Hematopoietic multipotent progenitor cell treated with erythropoietin and hydrocortisone succinate and interleukin-3 and kit ligand, for 8 days (in vitro differentiated cells): Measurements from ENCODE around the gene IL31RA.

Experiments used
- DNase-seq: peaks from one replicate; pipeline ENCODE4 v3.0.0-alpha.2; 2015

Gene IL31RA

DNA sequence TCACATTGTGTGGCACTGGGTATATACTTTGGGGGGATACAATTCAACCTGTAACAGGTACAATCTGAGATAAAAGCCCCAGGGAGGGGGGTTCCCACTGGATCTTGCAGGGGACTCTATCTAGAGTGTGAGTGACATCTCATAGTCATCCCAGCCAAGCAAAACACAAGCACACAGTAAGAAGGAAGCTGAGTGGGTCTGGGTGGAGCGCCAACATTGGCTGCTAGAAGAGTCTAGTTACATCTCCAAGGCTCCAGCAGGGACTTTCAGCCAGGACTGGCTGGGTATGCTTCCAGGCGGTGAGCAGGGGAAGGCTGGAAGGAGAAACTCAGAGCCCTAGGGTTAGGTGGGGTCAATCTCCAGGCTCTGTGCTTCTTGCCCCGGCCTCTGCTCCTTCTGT is 53.0 kb downstream of the IL31RA start:
- DNase-seq = no peak

- DNase-seq = no peak
Measured at GRCh38 chr5:55905251-55905650, 54.1 kb downstream of the IL31RA start.

- no peak for DNase-seq
Measured at GRCh38 chr5:55907927-55908326, 56.8 kb downstream of the IL31RA start.

- DNase-seq = no peak
Measured at GRCh38 chr5:55908804-55909203, 57.6 kb downstream of the IL31RA start.

DNA sequence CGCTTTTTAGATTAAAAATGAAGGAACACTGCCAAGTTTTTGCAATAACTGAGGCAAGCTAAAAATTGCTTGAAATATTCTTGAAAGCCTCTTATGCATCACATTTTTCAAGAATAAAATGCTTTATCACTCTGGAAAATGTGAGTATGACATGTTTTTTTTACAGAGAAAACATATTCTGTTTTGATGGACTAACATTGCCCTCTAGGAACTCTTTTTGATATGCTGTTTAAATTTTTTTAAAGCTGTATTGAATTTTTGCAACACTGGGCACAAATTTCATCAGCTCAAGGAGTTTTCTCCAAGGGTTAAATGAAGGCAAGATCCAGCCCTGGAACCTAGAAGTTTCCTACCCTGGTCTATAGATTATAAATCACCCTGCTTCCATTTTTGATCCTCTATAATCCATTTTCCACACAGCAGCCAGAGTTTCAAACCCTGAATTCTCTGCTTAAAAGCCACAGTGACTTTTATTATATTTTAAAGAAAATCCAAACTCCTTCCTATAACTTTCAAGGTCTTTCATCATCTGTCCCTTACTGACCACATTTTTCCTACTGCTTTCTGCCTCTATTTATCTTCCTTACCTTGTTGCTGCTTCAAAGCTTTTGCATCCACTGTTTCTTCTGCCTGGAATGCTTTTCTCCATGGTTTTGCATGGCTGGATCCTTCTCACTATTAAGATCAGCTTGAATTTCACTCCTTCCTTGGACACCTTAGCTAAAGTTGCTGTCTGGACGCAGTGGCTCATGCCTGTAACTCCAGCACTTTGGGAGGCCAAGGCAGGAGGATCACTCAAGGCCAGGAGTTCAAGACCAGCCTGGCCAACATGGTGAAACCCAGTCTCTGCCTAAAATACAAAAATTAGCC is 60.9 kb downstream of the IL31RA start:
- no peak for DNase-seq

GRCh38 chr5:55913466-55914413 is 62.6 kb downstream of the IL31RA start:
- DNase-seq = no peak

- DNase-seq = no peak
Measured at GRCh38 chr5:55914971-55915370, 63.8 kb downstream of the IL31RA start.

GRCh38 chr5:55915783-55916182 is 64.6 kb downstream of the IL31RA start:
- DNase-seq = no peak

GRCh38 chr5:55916986-55917385 is 65.8 kb downstream of the IL31RA start:
- no peak for DNase-seq

DNA sequence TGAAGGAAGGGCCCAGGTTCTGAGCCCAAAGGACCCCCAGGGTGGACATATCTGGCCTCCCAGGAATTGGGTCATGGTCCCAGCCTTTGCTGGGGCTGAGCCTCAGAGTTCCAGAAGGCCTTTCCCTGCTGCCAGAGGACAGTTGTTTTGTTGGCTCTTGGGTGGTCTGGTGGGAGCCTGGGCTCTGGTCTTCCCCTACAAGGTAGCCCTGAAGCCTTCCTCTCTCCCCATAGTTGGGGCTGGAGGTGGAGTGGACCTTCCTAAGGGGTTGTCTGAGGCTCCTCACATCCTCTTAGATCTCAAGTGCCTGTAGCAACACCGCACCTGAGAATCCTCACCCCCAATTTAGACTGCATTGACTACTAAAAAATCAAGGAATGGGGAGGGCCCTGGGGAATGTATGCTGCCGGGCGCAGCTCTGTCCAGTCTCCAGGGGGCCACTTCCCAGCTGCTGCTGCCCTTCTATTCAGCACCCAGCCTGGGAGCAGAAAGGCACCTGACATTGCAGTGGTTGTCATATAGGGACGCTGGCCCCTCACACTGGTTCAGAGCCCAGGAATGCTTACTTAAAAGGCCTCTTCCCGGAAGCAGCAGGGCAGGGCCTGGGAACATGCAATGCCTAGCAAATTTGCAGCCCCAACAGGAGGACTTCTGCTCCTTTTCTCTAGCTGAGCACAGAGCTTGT is 66.4 kb downstream of the IL31RA start:
- DNase-seq = no peak

- no peak for DNase-seq
Measured at GRCh38 chr5:55918087-55919035, 67.2 kb downstream of the IL31RA start.

GRCh38 chr5:55919625-55920024 is 68.5 kb downstream of the IL31RA start:
- DNase-seq = no peak

DNA sequence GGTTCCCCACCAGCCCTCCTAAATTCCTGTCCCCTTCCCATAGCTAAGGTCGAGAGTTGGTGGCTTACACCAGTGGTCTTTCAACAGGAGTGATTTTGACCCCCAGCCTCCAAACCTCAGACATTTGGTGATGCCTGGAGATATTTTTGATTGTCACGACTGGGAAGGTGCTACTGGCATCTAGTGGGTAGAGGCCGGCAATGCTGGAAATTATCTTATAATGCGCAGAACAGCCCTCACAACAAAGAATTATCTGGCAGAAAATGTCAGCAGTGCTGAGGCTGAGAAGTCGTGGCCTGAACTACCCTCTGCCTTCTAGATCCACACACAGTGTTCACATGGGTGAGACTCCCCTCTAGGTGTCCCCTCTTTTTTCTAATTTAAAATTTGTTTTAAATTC is 69.6 kb downstream of the IL31RA start:
- DNase-seq = no peak

DNA sequence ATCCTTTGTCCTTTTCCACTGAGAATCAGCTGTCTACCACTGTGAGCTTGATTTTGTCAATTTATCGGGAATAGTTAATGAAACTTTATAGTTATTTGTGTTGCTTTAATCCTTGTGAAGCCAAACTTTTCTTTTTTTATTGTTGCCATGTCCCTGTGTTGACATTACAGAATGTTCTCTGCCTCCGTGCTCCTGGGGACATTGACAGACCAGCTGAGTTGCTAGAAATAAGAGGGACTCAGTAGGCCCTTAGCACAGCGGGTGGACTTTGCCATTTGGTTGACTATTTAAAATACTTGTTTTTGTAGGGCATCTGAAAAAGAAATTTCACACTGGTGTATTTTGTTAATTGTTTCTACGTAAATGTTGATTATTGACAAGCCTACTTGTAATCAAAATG is 70.5 kb downstream of the IL31RA start:
- no peak for DNase-seq

DNA sequence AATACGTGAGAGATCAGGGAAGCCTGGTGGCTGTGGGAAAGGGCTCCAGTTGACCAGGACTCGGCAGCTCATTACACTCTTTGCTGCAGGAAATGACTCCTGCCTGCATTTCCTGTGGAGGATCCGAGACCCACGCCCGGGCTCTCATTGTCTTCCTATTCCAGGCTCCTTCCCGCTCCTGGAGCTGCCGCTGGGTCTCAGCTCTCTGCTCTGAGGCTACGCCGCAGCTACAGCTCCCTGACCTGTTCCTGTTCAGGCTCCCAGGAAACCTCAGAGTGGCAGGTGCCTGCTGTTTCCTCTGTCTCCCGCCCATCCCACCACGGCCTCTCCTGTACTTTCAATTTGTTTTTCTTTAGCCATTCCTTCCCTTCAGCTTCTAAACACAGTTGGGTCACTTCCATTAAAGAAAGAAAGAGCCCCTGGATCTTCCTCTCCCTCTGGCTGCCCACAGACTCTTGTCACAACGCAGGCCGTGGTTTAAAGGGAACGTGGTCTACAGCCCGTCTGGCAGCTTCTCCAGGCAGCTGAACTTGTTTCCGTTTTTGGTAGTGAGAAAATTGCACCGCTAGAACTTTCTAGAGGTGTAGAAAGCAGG is 72.1 kb downstream of the IL31RA start:
- no peak for DNase-seq

GRCh38 chr5:55923865-55924500 is 72.8 kb downstream of the IL31RA start:
- no peak for DNase-seq

- no peak for DNase-seq
Measured at GRCh38 chr5:55924744-55925143, 73.6 kb downstream of the IL31RA start.

GRCh38 chr5:55925181-55925580 is 74.0 kb downstream of the IL31RA start:
- DNase-seq = no peak

- DNase-seq = no peak
Measured at GRCh38 chr5:55925712-55926111, 74.6 kb downstream of the IL31RA start.

DNA sequence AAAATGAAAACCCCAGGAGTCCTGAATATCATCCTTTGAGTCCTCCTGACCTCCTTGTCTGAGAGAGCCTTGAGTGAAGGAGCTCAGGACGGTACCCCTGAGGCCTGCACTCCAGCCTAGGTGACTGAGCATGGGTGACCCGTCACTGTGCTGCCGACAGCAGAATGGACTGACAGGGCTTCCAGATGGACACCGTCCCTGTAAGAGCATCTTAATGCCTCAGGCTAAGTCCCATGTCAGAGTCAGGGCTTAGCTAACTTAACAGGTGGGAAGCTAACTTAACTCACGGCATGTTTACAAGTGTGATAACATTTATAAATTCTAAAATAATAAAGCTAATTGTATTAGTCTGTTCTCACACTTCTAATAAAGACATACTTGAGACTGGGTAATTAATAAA is 75.3 kb downstream of the IL31RA start:
- DNase-seq = no peak
